ENCODE measurements around the gene PMM1.

- TF ChIP-seq, protein P1, sequence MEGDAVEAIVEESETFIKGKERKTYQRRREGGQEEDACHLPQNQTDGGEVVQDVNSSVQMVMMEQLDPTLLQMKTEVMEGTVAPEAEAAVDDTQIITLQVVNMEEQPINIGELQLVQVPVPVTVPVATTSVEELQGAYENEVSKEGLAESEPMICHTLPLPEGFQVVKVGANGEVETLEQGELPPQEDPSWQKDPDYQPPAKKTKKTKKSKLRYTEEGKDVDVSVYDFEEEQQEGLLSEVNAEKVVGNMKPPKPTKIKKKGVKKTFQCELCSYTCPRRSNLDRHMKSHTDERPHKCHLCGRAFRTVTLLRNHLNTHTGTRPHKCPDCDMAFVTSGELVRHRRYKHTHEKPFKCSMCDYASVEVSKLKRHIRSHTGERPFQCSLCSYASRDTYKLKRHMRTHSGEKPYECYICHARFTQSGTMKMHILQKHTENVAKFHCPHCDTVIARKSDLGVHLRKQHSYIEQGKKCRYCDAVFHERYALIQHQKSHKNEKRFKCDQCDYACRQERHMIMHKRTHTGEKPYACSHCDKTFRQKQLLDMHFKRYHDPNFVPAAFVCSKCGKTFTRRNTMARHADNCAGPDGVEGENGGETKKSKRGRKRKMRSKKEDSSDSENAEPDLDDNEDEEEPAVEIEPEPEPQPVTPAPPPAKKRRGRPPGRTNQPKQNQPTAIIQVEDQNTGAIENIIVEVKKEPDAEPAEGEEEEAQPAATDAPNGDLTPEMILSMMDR (IDR thresholded peaks at IDR 0.05; ENCODE audit: insufficient read depth, low read length), result no peak
- TF ChIP-seq GABPA (IDR thresholded peaks at IDR 0.05; ENCODE audit: low read depth), result no peak
- TF ChIP-seq, protein P2, sequence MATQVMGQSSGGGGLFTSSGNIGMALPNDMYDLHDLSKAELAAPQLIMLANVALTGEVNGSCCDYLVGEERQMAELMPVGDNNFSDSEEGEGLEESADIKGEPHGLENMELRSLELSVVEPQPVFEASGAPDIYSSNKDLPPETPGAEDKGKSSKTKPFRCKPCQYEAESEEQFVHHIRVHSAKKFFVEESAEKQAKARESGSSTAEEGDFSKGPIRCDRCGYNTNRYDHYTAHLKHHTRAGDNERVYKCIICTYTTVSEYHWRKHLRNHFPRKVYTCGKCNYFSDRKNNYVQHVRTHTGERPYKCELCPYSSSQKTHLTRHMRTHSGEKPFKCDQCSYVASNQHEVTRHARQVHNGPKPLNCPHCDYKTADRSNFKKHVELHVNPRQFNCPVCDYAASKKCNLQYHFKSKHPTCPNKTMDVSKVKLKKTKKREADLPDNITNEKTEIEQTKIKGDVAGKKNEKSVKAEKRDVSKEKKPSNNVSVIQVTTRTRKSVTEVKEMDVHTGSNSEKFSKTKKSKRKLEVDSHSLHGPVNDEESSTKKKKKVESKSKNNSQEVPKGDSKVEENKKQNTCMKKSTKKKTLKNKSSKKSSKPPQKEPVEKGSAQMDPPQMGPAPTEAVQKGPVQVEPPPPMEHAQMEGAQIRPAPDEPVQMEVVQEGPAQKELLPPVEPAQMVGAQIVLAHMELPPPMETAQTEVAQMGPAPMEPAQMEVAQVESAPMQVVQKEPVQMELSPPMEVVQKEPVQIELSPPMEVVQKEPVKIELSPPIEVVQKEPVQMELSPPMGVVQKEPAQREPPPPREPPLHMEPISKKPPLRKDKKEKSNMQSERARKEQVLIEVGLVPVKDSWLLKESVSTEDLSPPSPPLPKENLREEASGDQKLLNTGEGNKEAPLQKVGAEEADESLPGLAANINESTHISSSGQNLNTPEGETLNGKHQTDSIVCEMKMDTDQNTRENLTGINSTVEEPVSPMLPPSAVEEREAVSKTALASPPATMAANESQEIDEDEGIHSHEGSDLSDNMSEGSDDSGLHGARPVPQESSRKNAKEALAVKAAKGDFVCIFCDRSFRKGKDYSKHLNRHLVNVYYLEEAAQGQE (IDR thresholded peaks at IDR 0.05; ENCODE audit: insufficient replicate concordance, low read depth), result no peak
Measured at GRCh38 chr22:41574847-41575381, 14.7 kb downstream of the PMM1 start.
